ENCODE data around the gene RAPGEF1. TPM values are rescaled to one million over a fixed set of nuclear protein-coding genes. Genes with fewer than 3 reads are reported as not detected.
A peak's percentile ranks its signal among the peaks of the same experiment; 100 is the strongest.

The RAPGEF1 gene
- total and polyA plus RNA-seq, 9 of the 15 experiments (the other 6 are each of a cell fraction or from before 2014, with no cell fraction given), result 0.06 to 44.1 (median 19.9) TPM

DNA sequence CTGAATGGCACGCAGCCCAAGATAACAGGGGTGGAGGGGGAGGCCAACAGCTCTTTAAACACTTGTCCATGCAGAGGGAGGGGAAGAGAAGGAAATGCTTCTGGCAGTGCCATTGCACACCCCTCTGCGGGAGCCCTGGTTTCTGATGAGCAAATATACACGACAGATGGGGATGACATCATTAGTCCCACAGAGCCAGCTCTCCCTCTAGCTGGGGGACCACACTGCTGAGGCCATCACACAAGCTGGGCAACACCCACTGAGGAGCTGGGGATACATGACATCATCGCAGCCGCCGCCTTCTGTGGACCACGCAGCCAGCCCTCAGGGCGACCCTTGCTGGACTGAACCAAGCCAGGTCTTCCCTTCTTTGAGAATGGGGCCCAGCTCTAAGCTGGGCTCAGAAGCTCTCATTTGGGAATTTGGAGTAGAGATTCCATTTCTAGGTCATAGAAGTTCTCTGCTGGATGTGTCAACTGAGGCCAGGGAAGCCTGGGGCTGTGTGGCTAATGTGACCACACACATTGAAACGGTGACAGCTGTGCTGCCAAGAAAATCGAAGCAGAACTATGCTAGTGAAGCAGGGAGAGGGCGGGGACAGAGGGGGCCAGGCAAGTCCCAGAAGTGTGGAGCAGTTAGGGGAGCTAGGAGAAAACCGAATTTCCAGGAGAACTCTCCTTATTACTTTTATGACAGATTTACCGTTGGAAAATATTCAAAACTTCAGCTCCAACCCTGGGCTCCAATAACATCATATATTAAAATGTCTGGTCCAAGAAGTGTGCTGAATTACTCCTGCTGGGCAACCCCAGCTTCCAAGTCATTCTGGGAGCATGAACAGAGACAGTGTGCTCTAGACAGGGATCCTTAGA, 115.0 kb downstream of the RAPGEF1 start:
- no peaks in the 10 kb centered on the region for H3K4me1 ChIP-seq (replicated peaks in 1 of 2; ENCODE audit: control insufficient read depth in 2 of 2, insufficient read depth in 2 of 2, low read length in 2 of 2)
- no peak overlapping the region for H2AFZ ChIP-seq (ENCODE audit: low read depth, low read length)
- in situ Hi-C loops (cut with MboI) (no loop called here), intact Hi-C loops (cut with micrococcal nuclease) (no loop called here)
- BruUV-seq (replicated peaks), result no TSS peak
- H3K27ac ChIP-seq (ENCODE audit: extremely low read depth, low read depth, low read length), result no peak overlapping the region
- CTCF ChIA-PET (ENCODE audit: low intra/inter-chr PET ratio), result no interaction called here
- no peaks in the 10 kb centered on the region for H3K9me1 ChIP-seq (ENCODE audit: control insufficient read depth, insufficient read depth, low read length)
- no peak for DNase-seq (ENCODE audit: extremely low read depth in 1 of 4, low spot score in 3 of 4)
- H3K27me3 ChIP-seq (ENCODE audit: control insufficient read depth in 2 of 2, insufficient read depth in 2 of 2, low read length in 2 of 2), result no peaks in the 10 kb centered on the region
- FAIRE-seq, result no peak
- TF ChIP-seq SRSF1 (IDR thresholded peaks at IDR 0.05; ENCODE audit: low read depth, low read length) (no peak), MED1 (CRISPR knock-in tag; IDR thresholded peaks at IDR 0.05; ENCODE audit: borderline replicate concordance) (no peak)
- TF ChIP-seq, protein P1, sequence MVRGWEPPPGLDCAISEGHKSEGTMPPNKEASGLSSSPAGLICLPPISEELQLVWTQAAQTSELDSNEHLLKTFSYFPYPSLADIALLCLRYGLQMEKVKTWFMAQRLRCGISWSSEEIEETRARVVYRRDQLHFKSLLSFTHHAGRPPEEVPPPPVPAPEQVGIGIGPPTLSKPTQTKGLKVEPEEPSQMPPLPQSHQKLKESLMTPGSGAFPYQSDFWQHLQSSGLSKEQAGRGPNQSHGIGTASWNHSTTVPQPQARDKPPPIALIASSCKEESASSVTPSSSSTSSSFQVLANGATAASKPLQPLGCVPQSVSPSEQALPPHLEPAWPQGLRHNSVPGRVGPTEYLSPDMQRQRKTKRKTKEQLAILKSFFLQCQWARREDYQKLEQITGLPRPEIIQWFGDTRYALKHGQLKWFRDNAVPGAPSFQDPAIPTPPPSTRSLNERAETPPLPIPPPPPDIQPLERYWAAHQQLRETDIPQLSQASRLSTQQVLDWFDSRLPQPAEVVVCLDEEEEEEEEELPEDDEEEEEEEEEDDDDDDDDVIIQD (CRISPR knock-in tag; IDR thresholded peaks at IDR 0.05), result no peak
- TF ChIP-seq, protein P2, sequence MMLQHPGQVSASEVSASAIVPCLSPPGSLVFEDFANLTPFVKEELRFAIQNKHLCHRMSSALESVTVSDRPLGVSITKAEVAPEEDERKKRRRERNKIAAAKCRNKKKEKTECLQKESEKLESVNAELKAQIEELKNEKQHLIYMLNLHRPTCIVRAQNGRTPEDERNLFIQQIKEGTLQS (IDR thresholded peaks at IDR 0.05), result peak; percentile 34; the same call in 1 of the 2 replicates
- TF ChIP-seq, protein P2 (CRISPR knock-in tag; conservative IDR thresholded peaks at IDR 0.05), result no peak
- H3K79me2 ChIP-seq (ENCODE audit: control insufficient read depth, insufficient read depth, low read length), result no peaks in the 10 kb centered on the region
- no peaks in the 10 kb centered on the region for H3K9me3 ChIP-seq (replicated peaks; ENCODE audit: control insufficient read depth, insufficient read depth, low read depth, low read length)
- H3K4me2 ChIP-seq (ENCODE audit: insufficient read depth, low read length), result no peak overlapping the region
- H4K20me1 ChIP-seq (replicated peaks; ENCODE audit: control insufficient read depth, insufficient read depth, low read length), result no peaks in the 10 kb centered on the region
- POLR2A ChIA-PET, result interaction anchor here (0.7 to 1.4 kb wide), 2 partner anchors 11 to 47 kb away, joined by 3 to 4 read pairs; no protein-coding TSS in a partner anchor
- peaks cover 45% of the 10 kb centered on the region for H3K36me3 ChIP-seq (ENCODE audit: control insufficient read depth, insufficient read depth, low read length)
- 70% methylated on average over 8 of the region's 13 CpGs for WGBS (ENCODE audit: insufficient coverage, low coverage, missing lambda C conversion rate)
- no peak overlapping the region for H3K4me3 ChIP-seq
- ATAC-seq, result no peak
- no peak overlapping the region for H3K9ac ChIP-seq (ENCODE audit: insufficient read depth in 1 of 2, low read depth in 2 of 2, low read length in 2 of 2)
